LoVo (cell line): ENCODE measurements around the gene PRSS3.
"Not testable (repeated sequence)": the region's sequence is repeated elsewhere in the genome, so short reads cannot be mapped to it uniquely, and the experiment has no call there.

Experiments
- DNase-seq: peaks from one replicate; pipeline ENCODE4 v3.0.0-alpha.2; 2016; ENCODE audit warnings: low spot score

The PRSS3 gene

DNA sequence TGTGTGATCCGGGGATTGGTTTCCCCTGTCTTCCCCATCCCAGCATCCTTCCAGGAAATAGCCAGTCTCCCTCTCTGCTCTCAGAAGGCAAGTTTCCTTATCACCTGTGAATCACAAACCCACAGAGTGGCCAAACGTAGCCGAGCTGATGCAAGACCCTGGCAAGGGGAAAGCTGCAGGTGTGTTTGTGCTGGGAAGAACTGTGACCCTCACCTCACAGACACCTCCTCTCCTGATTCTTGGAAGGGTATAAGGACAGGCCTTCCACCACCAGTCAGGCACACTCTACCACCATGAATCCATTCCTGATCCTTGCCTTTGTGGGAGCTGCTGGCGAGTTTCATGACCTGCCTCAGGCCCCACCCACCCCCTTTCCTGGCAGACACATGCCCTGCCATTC, at the start of gene PRSS3:
TSS of gene PRSS3 (plus strand) at position 281 of the 400 bp plus-strand sequence. CDS start at position 294, 13 bp downstream.
- DNase-seq: peak; percentile 57

DNA sequence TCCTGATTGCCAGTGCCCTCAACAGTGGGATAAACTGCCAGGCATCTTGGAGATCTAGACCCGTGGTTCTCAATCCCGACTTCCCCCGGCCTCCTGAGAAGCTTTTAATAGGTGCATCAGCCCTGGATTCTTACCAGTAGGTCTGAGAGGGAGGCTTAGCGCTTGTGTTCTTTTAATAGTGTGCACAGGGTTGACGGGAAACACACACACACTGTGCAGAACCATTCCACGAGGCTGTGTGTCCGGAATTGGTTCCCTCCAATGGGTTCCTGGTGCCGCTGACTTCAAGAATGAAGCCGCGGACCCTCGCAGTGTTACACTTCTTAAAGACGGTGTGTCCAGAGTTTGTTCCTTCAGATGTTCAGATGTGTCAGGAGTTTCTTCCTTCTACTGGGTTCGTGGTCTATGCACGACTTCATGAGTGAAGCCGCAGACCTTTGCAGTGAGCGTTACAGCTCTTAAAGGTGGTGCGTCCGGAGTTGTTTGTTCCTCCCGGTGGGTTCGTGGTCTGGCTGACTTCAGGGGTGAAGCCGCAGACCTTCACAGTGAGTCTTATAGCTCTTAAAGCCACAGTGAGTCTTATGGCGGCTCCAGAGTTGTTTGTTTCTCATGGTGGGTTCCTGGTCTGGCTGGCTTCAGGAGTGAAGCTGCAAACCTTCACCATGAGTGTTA, 46.6 kb upstream of the PRSS3 start:
- DNase-seq: no peak

DNA sequence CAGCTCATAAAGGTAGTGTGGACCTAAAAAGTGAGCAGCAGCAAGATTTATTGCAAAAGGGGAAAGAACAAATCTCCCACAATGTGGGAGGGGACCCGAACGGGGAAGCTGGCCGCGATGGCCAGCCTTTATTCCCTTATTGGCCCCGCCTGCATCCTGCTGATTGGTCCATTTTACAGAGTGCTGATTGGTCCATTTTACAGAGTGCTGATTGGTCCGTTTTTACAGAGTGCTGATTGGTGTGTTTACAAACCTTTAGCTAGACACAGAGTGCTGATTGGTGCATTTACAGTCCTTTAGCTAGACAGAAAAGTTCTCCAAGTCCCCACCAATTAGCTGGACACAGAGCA, 46.1 kb upstream of the PRSS3 start:
- DNase-seq: not testable (repeated sequence)

DNA sequence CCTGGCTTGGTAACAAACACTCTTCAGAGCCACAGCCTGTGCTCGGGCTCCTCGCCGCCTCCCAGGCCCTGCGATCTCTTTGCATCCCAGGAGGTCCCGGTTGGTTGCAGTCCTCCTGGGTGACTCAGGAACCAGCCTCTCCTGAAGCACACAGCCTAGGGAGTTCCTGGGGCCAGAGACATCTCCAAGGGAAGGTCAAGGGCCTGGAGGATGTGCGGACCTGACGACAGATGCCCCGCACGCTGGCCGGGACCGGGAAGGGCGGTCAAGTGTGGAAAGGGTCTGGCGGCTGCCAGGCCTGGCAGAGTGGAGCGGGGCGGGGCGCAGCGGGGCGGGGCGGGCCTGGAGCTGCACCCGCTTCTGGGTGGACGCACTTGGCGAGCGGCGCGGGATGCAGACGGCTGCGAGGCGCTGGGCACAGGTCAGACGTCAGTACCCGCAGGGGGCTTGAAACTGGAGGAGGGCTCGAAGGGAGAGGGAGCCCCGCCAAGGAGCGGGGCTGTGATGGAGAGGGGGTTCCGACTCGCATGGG, 45.0 kb upstream of the PRSS3 start:
- DNase-seq: peak; percentile 60

DNA sequence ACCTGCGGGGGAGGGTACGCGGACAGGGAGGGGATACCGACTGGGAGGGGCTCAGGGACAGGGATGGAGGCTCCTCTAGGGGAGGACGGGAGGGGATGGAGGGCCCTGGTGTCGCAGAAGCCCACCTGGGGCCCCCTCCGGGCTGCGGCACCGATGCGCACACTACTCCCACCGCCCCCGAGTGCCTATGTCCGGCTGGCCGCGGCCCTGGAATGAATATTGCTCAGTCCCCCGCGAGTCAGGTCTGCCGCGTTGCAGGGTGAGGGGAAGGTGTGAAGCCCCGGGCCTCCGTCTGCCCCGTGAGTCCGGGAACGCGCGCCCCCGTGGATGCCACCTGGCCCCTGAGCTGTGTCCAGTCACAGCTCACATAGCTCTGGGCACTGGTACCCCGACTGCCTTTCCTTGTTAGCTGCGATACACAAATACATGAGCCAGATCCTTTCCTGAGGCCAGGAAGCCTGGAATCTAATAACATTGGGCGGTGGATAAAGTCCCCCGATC, 44.5 kb upstream of the PRSS3 start:
- no peak for DNase-seq

DNA sequence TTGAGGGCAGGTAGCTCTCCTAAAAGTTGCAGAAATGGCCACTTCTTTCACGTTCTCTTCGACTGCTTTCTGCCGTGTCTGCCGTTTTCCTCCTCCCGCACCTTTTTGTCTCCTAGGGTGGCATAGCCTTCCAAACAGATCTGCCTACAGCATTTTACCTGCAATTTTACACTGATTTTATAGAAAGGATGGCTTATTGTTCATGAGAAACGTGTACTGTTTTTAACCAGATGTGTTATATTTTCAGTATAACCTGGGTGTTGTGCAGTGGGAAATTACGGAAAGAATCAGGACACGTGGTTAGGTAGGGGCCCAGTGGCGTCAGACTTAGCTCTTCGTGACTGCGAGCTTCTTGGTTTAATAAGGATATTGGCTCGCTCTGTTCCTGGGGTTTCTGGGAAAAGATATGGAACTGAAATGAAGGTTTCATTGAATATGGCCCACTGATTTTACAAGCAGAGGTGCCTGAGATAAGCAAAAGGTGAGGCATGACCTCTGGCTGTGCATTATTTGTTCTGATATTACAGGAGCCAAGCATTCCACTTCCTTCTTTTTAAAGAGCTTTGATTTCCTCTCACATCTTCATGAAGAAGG, 43.7 kb upstream of the PRSS3 start:
- DNase-seq: peak; percentile 71

DNA sequence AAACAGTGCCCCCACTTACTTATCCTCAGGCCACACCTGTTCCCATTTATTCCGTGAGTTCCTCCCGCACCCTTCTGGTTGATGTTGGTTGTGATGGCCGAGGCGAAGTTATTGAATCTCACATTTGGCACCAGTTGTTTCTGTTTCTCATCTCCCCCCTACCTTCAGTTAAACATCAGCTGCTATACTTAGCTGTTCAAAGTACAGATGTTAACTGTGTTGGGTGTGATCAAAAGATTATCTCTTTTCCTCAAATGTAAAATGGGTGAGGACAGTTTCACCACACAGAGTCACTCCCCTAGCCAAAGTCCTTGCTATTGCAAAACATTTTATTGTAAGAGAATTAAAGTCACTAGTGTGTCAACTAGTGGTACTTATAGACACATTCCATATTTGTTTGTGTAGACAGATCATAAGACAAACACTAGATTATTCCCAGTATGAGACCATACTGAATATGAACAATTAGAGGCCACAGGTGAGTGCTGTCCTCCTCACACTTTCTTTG, 43.2 kb upstream of the PRSS3 start:
- peak; percentile 77 for DNase-seq

DNA sequence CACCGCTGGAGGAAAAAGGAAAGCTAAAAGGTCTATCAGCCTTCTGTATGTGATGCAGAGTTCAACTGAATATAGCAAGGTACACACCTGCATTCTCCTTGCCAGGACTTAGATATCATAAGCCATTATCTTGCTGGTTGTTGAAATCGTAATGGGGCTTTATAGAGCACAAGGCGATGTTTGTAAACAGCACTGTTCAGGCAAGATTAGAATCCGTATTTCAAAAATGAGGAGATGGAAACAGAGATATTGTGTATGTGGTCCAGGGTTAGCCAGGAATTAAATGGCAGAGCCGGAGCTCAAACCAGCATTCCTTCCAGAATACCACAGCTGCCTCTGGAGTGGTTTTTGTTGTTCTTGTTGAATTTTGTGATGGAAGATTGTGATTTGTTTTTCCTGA, 42.6 kb upstream of the PRSS3 start:
- not testable (repeated sequence) for DNase-seq

DNA sequence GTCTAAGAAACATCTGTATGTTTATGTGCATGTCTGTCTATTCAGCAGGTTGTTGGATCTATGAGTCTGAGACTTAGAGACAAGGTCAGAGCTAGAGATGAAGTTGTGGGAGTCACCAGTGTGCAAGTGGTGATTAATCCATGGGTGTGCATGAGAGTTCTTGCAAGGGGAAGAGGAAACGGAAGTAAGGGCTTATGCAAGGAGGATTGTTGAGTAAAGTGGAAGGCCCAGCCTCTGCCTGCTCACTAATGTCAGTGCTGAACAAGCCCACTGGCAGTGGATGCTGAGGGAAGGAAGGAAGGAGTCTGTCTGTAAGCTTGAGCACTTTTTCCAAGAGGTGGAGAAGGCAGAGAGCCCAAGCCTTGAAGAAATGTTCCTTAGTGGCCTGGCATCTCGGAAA, 35.7 kb upstream of the PRSS3 start:
- not testable (repeated sequence) for DNase-seq

DNA sequence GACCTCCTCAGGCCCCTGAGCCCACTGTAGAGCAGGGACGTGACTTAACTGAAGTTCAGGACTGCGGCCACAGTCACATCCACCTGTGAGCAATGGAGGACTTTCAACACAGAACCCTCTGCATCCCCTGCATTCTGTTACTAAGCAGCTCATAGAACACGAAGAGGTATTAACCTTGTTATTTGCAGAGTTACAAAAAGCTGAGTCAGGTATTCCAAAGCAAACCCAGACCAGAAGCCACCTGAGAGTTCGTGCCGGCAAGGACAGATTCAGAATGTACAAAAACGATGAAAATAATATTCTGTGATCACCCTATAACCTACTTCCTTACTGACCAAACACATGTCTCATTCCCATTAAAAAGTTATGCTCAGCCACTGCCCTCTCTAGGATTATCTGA, 33.0 kb upstream of the PRSS3 start:
- no peak for DNase-seq

DNA sequence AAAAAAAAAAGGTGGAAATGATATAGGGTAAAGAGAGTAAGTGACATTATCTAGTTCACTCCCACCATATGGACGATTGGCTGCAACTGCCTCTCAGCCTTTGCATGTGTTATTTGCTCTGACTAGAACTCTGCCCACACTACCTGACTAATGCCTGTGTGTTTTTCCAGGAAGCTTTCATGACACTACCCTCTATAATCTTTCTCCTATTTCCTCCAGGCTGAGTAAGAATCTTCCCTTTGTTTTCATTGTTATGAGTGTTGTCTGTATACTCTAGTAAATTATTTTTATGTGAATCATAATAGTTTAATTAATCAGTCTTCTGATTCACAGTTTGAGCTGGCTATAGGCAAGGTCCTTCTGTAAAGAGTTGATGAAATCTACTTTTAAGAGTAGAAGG, 31.7 kb upstream of the PRSS3 start:
- peak; percentile 42 for DNase-seq

DNA sequence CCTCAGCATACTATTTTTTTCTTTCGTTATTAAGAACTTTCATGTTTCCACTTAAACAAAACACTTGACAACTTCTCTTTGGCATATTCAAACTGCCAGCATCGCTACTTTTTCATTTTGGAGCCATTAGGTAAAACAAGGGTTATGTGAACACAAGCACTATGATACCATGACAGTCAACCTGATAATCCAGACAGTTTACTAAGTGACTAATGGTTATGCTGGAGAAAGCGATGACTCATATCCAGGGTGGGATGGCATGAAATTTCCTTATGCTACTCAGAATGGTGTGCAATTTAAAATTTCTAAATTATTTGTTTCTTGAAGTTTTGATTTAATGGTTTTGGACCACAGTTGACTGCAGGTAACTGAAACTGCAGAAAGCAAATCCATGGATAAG, 29.9 kb upstream of the PRSS3 start:
- DNase-seq: peak; percentile 58

DNA sequence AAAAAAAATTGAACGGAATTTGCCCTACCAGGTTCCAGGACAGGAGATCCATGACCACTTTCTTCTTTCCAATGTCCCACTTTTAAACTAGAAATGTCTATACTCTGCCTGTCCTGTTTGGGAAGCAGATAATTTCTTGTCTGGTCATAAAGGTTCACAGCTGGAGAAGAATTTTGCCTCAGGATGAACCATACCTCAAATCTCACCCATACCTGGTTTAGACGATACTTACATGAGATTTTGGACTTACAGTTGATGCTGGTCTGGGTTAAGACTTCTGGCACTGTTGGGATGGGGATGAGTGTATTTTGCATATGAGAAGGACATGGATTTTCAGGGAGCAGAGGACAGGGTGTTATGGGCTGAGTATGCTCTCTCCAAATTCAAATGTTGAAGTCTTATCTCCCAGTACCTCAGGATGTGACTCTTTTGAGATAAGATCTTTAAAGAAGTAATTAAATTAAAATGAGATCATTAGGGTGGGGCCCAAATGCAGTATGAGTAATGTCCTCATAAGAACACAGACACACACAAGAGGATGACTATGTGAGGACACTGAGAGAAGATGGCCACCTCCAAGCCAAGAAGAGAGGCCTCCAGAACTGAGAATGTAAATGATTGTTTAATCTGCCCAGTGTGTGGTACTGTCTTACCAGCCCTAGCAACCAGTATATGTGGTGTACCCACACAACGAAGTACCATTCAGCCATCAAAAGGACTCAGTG, 25.0 kb upstream of the PRSS3 start:
- peak; percentile 67 for DNase-seq

DNA sequence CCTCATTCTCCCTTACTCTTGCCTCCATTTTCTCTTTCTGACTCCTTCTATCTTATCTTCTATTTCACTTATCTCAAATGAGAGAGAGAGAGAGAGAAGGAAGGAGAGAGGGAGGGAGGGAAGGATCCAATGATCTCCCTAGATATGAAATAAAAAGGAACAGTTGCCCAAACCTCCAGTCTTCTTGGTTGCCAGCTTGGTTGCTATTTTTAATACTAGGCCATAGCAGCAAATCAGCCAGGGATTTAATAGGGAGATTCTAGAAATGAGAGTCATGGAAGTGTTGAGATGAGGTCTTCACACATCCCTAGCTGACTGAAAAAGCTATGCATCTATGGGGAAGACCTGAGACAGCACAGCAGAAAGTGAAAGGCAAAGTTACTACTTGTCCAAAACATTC, 22.2 kb upstream of the PRSS3 start:
- DNase-seq: not testable (repeated sequence)

DNA sequence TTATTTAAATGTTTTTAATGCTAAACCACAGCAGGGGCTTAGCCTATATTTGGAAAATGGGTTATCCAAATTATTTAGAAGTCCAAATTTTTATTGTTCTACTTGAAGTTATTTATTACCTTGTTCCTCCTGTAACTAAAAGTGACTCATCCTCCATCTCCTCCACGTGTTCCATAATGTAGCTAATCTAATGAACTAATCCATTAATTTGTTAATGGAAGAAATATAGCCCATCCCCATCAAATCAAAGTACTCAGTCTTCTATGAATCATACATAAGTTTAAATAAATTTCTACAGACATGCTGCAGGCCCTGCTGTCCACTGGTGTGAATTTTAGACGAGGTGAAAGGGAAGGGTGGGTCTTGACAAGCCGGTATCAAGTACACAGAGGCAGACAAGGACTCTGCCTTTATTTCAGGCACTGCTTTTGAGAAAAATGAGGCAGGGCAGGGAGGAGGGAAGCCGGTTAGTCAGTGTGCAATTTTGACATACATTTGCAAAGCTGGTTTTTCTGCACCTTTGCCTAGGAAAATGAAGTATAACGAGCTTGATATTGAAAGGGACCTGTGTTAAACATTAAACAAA, 21.2 kb upstream of the PRSS3 start:
- peak; percentile 41 for DNase-seq

DNA sequence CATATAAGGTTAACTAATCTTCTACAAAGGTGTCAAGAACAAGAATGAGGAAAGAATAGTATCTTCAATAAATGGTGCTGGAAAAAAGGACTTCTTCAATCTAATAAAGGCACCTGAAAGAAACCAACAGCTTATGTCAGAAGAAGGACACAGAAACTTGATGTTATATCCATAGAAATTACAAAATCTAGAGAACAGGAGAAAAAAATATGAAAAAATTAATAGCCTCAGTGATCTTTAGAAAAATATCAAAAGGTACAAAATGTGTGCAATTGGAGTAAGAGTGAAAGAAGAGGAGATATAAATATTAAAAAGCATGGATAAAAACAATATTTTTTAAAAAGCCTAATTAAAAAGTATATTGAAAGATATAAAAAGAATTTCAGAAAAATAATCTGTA, 18.8 kb upstream of the PRSS3 start:
- no peak for DNase-seq

DNA sequence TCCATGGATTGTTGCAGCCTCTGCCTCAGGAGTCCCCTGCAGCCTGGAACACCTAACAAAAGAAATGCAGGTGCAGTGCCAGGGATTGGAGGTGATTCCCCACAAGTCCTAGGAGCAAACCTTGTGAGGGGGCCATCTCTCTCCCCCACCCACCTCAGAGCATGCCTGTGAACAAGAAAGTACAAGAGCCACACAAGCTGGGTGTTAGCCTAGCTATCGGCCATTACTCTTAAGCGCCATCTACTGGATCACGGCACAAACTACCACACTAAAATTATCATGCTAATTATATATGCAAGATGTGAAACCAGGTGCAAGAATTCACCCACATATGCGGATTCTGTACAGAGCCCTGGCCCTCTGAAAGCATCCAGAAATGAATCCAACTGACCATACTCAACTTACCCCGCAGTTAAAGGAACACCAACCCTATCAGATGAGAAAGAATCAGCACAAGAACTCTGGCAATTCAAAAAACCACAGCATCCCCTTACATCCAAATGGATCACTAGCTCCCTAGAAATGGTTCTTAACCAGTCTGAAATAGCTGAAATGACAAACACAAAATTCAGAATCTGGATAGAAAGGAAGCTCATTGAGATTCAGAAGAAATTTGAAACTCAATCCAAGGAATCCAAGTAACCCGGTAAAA, 16.5 kb upstream of the PRSS3 start:
- DNase-seq: peak; percentile 67

DNA sequence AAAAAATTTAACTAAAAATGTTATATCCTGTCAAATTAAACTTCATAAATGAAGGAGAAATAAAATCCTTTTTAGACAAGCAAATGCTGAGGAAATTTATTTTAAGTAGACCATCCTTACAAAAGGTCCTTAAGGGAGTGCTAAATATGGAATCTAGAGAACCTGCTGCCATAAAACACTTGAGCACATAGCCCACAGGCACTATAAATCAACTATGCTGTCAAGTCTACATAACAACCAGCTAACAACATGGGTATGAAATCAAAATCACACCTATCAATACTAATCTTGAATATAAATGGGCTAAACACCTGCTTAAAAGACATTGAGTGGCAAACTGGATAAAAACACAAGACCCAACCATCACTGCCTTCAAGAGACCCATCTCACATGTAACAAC, 15.1 kb upstream of the PRSS3 start:
- DNase-seq: no peak

DNA sequence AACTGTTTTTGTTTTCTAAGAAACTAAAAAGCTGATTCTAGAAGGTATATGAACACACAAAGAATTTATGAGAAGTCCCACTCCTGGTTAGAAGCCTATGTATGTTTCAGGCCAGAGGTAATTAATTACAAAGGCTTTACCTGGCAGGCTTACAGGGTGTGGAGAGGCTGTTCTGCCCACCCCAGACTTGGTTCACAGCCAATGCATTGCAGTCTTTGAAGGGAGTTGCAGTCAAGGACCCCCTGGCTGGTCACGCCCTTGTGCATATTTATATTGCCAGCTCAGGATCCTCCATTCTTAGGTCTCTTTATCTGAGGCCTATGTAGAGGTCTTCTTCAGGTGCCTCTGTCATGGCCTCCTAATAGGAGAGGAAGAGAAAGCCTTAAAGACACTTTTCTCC, 13.6 kb upstream of the PRSS3 start:
- DNase-seq: no peak

DNA sequence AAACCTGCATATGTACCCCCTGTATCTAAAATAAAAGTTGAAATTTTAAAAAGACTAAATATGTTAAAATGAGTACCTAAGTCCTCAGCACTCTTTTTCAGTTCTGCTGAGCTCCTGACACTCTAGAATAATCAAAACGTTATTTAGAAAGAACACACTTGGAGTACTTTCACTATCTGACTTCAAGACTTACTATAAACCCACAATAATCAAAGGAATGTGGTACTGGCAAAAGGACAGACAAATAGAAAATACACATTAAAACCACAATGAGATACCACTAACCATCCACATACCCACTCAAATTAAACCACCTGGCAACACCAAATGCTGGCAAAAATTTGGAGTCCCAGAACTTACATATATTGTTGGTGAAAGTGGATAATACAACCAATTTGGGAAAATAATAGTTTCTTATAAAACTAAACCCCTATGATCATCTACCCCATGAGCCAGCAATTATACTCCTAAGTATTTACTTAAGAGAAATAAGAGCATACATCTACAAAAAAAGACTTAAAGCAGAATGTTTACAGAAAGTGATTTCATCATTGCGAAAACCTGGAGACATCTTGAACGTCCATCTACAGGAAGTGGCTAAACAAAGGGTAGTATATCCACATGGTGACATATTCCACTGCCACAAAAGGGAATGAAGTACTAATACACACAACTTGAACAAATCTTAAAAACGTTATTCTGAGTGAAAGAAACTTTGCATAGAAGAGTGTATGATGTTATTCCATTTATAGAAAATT, 12.8 kb upstream of the PRSS3 start:
- no peak for DNase-seq

DNA sequence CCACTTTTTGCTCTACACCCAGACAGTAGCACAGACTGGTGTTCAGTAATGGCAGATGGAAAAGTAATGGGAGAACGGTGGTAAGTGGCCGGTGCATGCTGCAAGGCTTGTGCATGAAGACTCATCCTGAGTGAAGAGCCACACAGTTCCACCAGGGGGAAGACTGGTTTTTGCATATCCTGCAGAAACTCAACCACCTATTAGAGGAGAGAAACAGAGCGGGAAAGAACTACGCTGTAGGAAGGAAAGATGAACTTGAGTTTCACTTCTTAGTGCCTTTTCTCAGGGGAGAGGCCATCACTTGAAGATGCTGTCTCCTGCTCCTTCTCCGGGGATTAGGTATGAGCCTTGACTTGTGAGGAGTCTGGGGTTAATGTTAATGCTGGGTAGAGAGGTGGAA, 9.4 kb upstream of the PRSS3 start:
- no peak for DNase-seq
